Ovary (tissue), 9 donors: ENCODE data around the gene BRICD5. TPM values are rescaled to one million over a fixed set of nuclear protein-coding genes. Genes with fewer than 3 reads are reported as not detected.

ENCODE experiments used
- DNase-seq, 5 donors: peaks; one replicate each; pipeline ENCODE4 v3.0.0-alpha.2; 2019 to 2020
- H3K27ac ChIP-seq, 2 donors: fragments of 200-600 bp; one replicate each; pipeline versions ENCODE4 v1.5.1 to v1.8.0; 2019 to 2022
- H3K27me3 ChIP-seq: fragments of 200-600 bp; one replicate; pipeline ENCODE4 v1.8.0; 2022
- H3K36me3 ChIP-seq: fragments of 200-600 bp; sonication (generic); one replicate; pipeline ENCODE4 v1.5.1; 2019
- H3K4me1 ChIP-seq: one replicate; pipeline ENCODE4 v1.8.1; 2013; ENCODE audit warnings: mild to moderate bottlenecking, moderate library complexity; ENCODE audit not compliant: insufficient read depth
- H3K4me3 ChIP-seq: fragments of 200-600 bp; sonication (generic); one replicate; pipeline ENCODE4 v1.5.1; 2017
- H3K9me3 ChIP-seq, 2 donors: fragments of 200-600 bp in 1 of 2; sonication (generic) in 1 of 2; one replicate each; pipeline versions ENCODE4 v1.5.1 to v1.8.1; 2013 to 2019; ENCODE audit warnings: mild to moderate bottlenecking in 1 of 2, moderate library complexity in 1 of 2
- CTCF ChIP-seq, 3 donors: fragments of 450-650 bp in 2 of 3; fragments of 200-600 bp in 1 of 3; IDR thresholded peaks; one replicate each; pipeline versions ENCODE4 v1.5.1 to v1.8.0; 2016 to 2022; ENCODE audit warnings: antibody characterized with exemption in 3 of 3, mild to moderate bottlenecking in 1 of 3
- EP300 ChIP-seq: sonication (generic); formaldehyde crosslinking; IDR thresholded peaks from one replicate; pipeline ENCODE4 v1.6.1; 2017; ENCODE audit warnings: antibody characterized with exemption
- POLR2A ChIP-seq: fragments of 450-650 bp; IDR thresholded peaks from one replicate; pipeline ENCODE4 v1.6.1; 2017; ENCODE audit warnings: antibody characterized with exemption, mild to moderate bottlenecking, moderate library complexity
- WGBS, 3 donors: extraction: QIAGEN DNeasy Blood & Tissue Kit in 1 of 3; methylation state at CpG; one replicate each; pipeline versions ENCODE4 v1.1.5 to v1.1.7; 2013 to 2017; 5-methylcytosine and 5-hydroxymethylcytosine counted together
- intact Hi-C, 4 donors: fragments of 100-400 bp; cut with DNase I; formaldehyde crosslinking; loops; one replicate each; pipeline versions ENCODE4 v1.11.0 to v1.15.1; 2022 to 2023
- polyA plus RNA-seq, 2 donors: library from polyadenylated mRNA; stranded (reverse); fragments of 200-250 nt in 1 of 2; fragments of 350-450 nt in 1 of 2; fragmentation: Illumina TruSeq in 1 of 2; extraction: RNeasy Lipid Tissue Mini Kit (QIAGEN cat#74804) in 1 of 2; gene quantifications; one replicate each; pipeline ENCODE4 v1.2.3, GENCODE V29; 2013 to 2014
- total RNA-seq, 7 donors: library from RNA; depleted of rRNA in 2 of 7; stranded (reverse); fragments of >200 nt in 2 of 7; fragmentation: NEBNext Ultra II Directional in 3 of 7; extraction: Animal tissue kit (Norgen Biotek cat#: 25700) in 3 of 7; gene quantifications; one replicate each; pipeline versions ENCODE4 v1.1.0 to v1.2.4, GENCODE V29; 2016 to 2023
- donor health status: DM: no; HTN: no; CAD: no; lungs with moderate emphysema.
- donor health status: DM: no; HTN: no; CAD: no.
- donor health status: Bipolar disorder and iron deficiency.
- donor health status: DM: yes; HTN: yes; CAD: no.
- donor health status: DM: no; HTN: no; CAD: no.
- donor health status: DM: yes; HTN: yes; CAD: no.

The BRICD5 gene
- total and polyA plus RNA-seq, 9 donors, result 0.37 to 8.3 (median 6.2) TPM

GRCh38 chr16:2214719-2214968, 4.0 kb upstream of the BRICD5 start, which contains the start of gene PGP:
PGP (minus strand) TSS chr16:2214840; CDS start chr16:2214777, 63 bp downstream.
- 0% methylated on average over 6 to 48 of the region's 48 CpGs for WGBS, 3 donors
- TF ChIP-seq EP300, result no peak

GRCh38 chr16:2213817-2214718, 3.4 kb upstream of the BRICD5 start:
- no peaks in the 10 kb centered on the region for H3K9me3 ChIP-seq
- WGBS, 3 donors, result 0 to 1% (median 1%) methylated on average over 55 to 98 of the region's 98 CpGs
- TF ChIP-seq POLR2A (no peak), EP300 (no peak), CTCF (IDR thresholded peaks at IDR 0.05) (no peak)
- H3K4me3 ChIP-seq, result peak overlapping the region; percentile 68
- intact Hi-C loops, result no loop called here
- peak in 3 of 5 donors; percentile 35 to 58 (median 50) for DNase-seq
- H3K27ac ChIP-seq, result peak overlapping the region in 1 of 2 donors; percentile 39
- no peaks in the 10 kb centered on the region for H3K27me3 ChIP-seq
- H3K4me1 ChIP-seq, result peaks cover 8% of the 10 kb centered on the region
- no peaks in the 10 kb centered on the region for H3K36me3 ChIP-seq

More at GRCh38 chr16:2214719-2214968, 4.0 kb upstream of the BRICD5 start, which contains the start of gene PGP:
- Histone ChIP-seq H3K36me3 (no peaks in the 10 kb centered on the region), H3K4me3 (peak within 1 kb of the TSS; percentile 68), H3K27ac (peak within 1 kb of the TSS; percentile 39 to 83), H3K9me3 (no peaks in the 10 kb centered on the region), H3K4me1 (peaks cover 8% of the 10 kb centered on the region), H3K27me3 (no peaks in the 10 kb centered on the region)
- intact Hi-C loops, result no loop called here
- no peak for DNase-seq

GRCh38 chr16:2212362-2213324, 2.0 kb upstream of the BRICD5 start:
- Histone ChIP-seq H3K27me3 (no peaks in the 10 kb centered on the region), H3K4me3 (no peak overlapping the region), H3K4me1 (peaks cover 8% of the 10 kb centered on the region), H3K27ac (no peak overlapping the region), H3K36me3 (no peaks in the 10 kb centered on the region), H3K9me3 (no peaks in the 10 kb centered on the region)
- no peak for TF ChIP-seq EP300
- intact Hi-C loops, result no loop called here
- no peak for DNase-seq
- WGBS, 3 donors, result 61 to 70% (median 64%) methylated on average over 19 of the region's 19 CpGs

GRCh38 chr16:2211923-2212347, 1.3 kb upstream of the BRICD5 start:
- 72 to 82% (median 73%) methylated on average over 9 to 11 of the region's 11 CpGs for WGBS, 3 donors
- no peak overlapping the region for H3K27ac ChIP-seq
- intact Hi-C loops, result no loop called here

More at GRCh38 chr16:2211923-2212347, 1.3 kb upstream of the BRICD5 start:
- H3K27me3 ChIP-seq, result no peaks in the 10 kb centered on the region
- no peak for DNase-seq
- H3K9me3 ChIP-seq, result no peaks in the 10 kb centered on the region
- H3K4me1 ChIP-seq, result peaks cover 8% of the 10 kb centered on the region
- H3K4me3 ChIP-seq, result no peak overlapping the region
- no peaks in the 10 kb centered on the region for H3K36me3 ChIP-seq
- TF ChIP-seq POLR2A (no peak), CTCF (IDR thresholded peaks at IDR 0.05) (no peak)
